HUDEP-2 (cell line): ENCODE measurements around the gene RPF1.

ENCODE experiments used
- DNase-seq, 76 experiments: peaks; one replicate each; lab custom pipeline; 2025; ENCODE audit not compliant: unreplicated experiment in 76 of 76; lab: John Stamatoyannopoulos, UW

RPF1 gene

DNA sequence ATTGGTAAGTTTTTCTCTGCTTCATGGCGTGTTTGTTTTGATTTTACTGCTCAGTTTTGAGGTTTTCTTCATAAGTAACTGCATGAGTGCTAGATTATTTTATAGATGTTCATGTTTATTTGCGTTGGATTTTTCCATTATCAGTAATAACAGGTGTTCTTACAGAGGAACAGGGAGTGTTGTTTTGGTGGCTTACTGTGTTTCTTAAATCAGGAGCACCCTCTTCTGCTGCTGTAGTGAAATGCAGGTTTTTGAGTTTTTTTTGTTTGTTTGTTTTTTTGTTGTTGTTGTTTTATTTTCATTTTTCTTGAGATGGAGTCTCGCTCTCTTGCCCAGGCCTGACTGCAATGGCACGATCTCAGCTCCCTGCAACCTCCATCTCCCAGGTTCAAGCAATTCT lies 62.6 kb downstream of the RPF1 start:
- DNase-seq: peak in 6 of 76 experiments; percentile 3 to 29 (median 6)
